Measurements from ENCODE around the gene PYGB.

Gene PYGB

DNA sequence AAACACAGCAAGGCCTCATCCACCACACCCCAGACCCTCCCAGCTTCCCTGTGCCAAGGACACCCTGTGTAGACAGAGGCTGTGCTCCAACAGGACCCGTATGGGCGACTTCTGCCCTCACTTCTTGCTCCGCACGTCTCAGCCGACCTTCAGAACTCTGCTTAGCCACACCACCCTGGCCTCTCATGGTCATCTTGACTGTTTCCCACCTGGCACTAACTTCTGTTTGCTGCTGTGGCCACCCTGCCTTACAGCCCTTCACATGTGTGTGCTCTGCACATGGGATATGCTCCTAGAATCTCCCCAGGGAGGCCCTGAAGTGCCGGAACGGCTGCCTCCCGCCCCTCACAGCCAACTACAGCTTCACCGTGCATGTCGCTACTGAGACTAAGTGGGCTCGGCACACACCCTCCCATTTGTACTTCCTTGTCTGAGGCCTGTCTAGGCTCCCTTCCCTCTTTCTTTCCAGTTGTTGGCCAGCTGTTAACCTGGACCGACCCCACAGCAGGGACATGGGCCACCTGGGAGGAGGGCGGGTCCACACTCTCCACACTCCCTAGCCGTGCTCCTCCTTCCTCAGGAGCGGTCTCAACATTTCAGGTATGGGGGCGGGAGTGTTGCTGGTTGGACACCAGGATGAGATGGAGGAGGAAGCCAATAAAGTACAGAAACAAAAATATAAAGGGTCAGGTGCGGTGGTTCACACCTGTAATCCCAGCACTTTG, 69.6 kb downstream of the PYGB start:
- no peak for TF ChIP-seq NFIC (IDR thresholded peaks at IDR 0.05)
- TF ChIP-seq REST (IDR thresholded peaks at IDR 0.05; ENCODE audit: low read depth): no peak
- TF ChIP-seq, protein P1, sequence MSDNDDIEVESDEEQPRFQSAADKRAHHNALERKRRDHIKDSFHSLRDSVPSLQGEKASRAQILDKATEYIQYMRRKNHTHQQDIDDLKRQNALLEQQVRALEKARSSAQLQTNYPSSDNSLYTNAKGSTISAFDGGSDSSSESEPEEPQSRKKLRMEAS (IDR thresholded peaks at IDR 0.05): no peak
- no peak for TF ChIP-seq TAF1 (IDR thresholded peaks at IDR 0.05; ENCODE audit: low read depth)
- no peak for TF ChIP-seq TEAD4 (IDR thresholded peaks at IDR 0.05)
- TF ChIP-seq ZBTB7A (IDR thresholded peaks at IDR 0.05; ENCODE audit: low read depth): no peak
- TF ChIP-seq, protein P2, sequence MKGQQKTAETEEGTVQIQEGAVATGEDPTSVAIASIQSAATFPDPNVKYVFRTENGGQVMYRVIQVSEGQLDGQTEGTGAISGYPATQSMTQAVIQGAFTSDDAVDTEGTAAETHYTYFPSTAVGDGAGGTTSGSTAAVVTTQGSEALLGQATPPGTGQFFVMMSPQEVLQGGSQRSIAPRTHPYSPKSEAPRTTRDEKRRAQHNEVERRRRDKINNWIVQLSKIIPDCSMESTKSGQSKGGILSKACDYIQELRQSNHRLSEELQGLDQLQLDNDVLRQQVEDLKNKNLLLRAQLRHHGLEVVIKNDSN (IDR thresholded peaks at IDR 0.05): no peak
- TF ChIP-seq EP300 (IDR thresholded peaks at IDR 0.05; ENCODE audit: borderline replicate concordance): no peak
- TF ChIP-seq YY1 (IDR thresholded peaks at IDR 0.05; ENCODE audit: low read depth): no peak
- TF ChIP-seq CREB1 (IDR thresholded peaks at IDR 0.05; ENCODE audit: low read depth): no peak
- no peak for TF ChIP-seq RAD21 (IDR thresholded peaks at IDR 0.05; ENCODE audit: low read depth)
- TF ChIP-seq EGR1 (IDR thresholded peaks at IDR 0.05): no peak

DNA sequence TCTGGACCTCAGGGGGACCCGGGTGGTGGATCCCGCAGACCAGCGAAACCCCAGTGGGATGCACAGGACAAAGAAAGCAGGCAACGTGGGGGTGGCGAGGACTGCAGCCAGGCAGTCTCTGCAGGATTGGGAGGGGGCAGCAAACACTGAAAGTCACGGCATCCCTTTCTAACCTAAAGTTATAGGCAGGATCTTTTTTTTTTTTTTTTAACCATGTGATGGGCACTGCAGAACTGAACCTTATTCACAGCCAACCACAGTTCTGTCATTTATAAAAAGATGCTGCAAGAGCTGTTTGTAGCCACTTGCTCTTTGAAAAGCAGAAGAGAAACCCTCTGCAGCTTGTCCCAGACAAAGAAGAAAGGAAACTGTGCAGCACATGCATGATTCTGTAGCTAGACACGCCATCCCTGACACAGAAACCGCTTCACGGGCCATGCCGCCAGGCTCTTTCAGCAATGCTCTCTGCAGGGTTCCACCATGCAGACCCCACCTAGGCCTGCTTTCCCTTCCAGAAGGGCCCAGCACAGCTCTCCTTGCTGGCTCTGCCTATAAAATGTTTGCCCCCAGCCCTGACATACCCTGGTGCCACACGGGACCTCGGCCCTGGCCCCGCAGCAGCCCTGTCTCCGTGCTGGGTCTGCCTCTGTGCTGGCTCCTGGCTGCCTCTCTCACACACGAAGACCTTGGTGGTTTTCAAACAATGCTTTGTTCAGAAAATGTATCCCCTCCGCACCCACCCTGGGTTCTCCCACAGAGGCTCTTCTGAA, 70.8 kb downstream of the PYGB start:
- no peak for TF ChIP-seq EGR1 (IDR thresholded peaks at IDR 0.05)
- TF ChIP-seq NFIC (IDR thresholded peaks at IDR 0.05): no peak
- no peak for TF ChIP-seq REST (IDR thresholded peaks at IDR 0.05; ENCODE audit: low read depth)
- no peak for TF ChIP-seq ZBTB7A (IDR thresholded peaks at IDR 0.05; ENCODE audit: low read depth)
- TF ChIP-seq, protein P2 (IDR thresholded peaks at IDR 0.05): no peak
- no peak for TF ChIP-seq TAF1 (IDR thresholded peaks at IDR 0.05; ENCODE audit: low read depth)
- TF ChIP-seq TEAD4 (IDR thresholded peaks at IDR 0.05): no peak
- TF ChIP-seq FOXM1 (IDR thresholded peaks at IDR 0.05; ENCODE audit: borderline replicate concordance, low read depth): no peak
- TF ChIP-seq YY1 (IDR thresholded peaks at IDR 0.05; ENCODE audit: low read depth): no peak
- no peak for TF ChIP-seq CEBPB (IDR thresholded peaks at IDR 0.05)
- TF ChIP-seq RAD21 (IDR thresholded peaks at IDR 0.05; ENCODE audit: low read depth): no peak
- TF ChIP-seq EP300 (IDR thresholded peaks at IDR 0.05; ENCODE audit: borderline replicate concordance): no peak
- TF ChIP-seq, protein P1 (IDR thresholded peaks at IDR 0.05): no peak

- no peak for TF ChIP-seq EGR1 (IDR thresholded peaks at IDR 0.05)
- TF ChIP-seq TCF12 (IDR thresholded peaks at IDR 0.05; ENCODE audit: low read depth): no peak
- no peak for TF ChIP-seq TEAD4 (IDR thresholded peaks at IDR 0.05)
- no peak for TF ChIP-seq EP300 (IDR thresholded peaks at IDR 0.05; ENCODE audit: borderline replicate concordance)
- TF ChIP-seq REST (IDR thresholded peaks at IDR 0.05; ENCODE audit: low read depth): no peak
- TF ChIP-seq YY1 (IDR thresholded peaks at IDR 0.05; ENCODE audit: low read depth): no peak
- TF ChIP-seq CEBPB (IDR thresholded peaks at IDR 0.05): no peak
- TF ChIP-seq, protein P2 (IDR thresholded peaks at IDR 0.05): no peak
- TF ChIP-seq FOXM1 (IDR thresholded peaks at IDR 0.05; ENCODE audit: borderline replicate concordance, low read depth): no peak
- no peak for TF ChIP-seq NFIC (IDR thresholded peaks at IDR 0.05)
- TF ChIP-seq, protein P1 (IDR thresholded peaks at IDR 0.05): no peak
- no peak for TF ChIP-seq ZBTB7A (IDR thresholded peaks at IDR 0.05; ENCODE audit: low read depth)
- no peak for TF ChIP-seq CREB1 (IDR thresholded peaks at IDR 0.05; ENCODE audit: low read depth)
- TF ChIP-seq TAF1 (IDR thresholded peaks at IDR 0.05; ENCODE audit: low read depth): no peak
Measured at GRCh38 chr20:25319241-25320034, 71.6 kb downstream of the PYGB start.

Data from Ishikawa (cell line).